K562 (cell line): Measurements from ENCODE around the gene MTRFR. TPM values are rescaled to one million over a fixed set of nuclear protein-coding genes. Genes with fewer than 3 reads are reported as not detected.

Experiments
- ATAC-seq: fragments of 200-7000 bp; cut with Tn5 transposase; 3 replicates; pipeline ENCODE4 v1.9.1; 2020; ENCODE audit warnings: moderate library complexity
- BruUV-seq: library from RNA; stranded (reverse); fragments of 400-500 nt; replicated peaks from 2 replicates; lab custom pipeline; 2021; lab: Mats Ljungman, UMichigan
- CTCF ChIA-PET: fragments of 300-600 bp; formaldehyde crosslinking; extraction: SDS; loops from one replicate; lab custom pipeline; 2021; ENCODE audit warnings: low intra/inter-chr PET ratio; lab: Yijun Ruan, JAX
- POLR2A ChIA-PET: fragments of 300-600, 350-650 bp; sonication (Branson Sonifier 250); formaldehyde crosslinking; extraction: SDS; loops from one replicate; lab custom pipeline; 2021; ENCODE audit warnings: antibody characterized with exemption, inconsistent platforms; lab: Yijun Ruan, JAX
- DNase-seq, 4 experiments: peaks; one replicate each; pipeline versions ENCODE4 v3.0.0 to v3.0.0-alpha.2; 2011 to 2018; ENCODE audit warnings: low spot score in 3 of 4, mixed read lengths in 3 of 4; ENCODE audit errors: extremely low read depth in 1 of 4
- FAIRE-seq: peaks from 2 replicates; lab custom pipeline; 2011; peaks lifted over from hg19 to GRCh38; lab: Jason Lieb, UNC
- H2AFZ ChIP-seq: 2 replicates; pipeline ENCODE4 v1.6.0; 2011; ENCODE audit warnings: low read depth, low read length, control low read depth, inconsistent platforms
- H3K27ac ChIP-seq: fragments of 200-600 bp; 3 replicates; pipeline ENCODE4 v1.8.0; 2011; ENCODE audit warnings: low read depth, mild to moderate bottlenecking, control low read depth, inconsistent platforms, low read length, moderate library complexity, mixed read lengths; ENCODE audit errors: extremely low read depth
- H3K27me3 ChIP-seq, 2 experiments: fragments of 300-600 bp in 1 of 2; 2 replicates in 1 of 2; 3 replicates in 1 of 2; pipeline versions ENCODE4 v1.6.0 to v1.8.0; 2011; ENCODE audit warnings: inconsistent platforms in 2 of 2, low read length in 2 of 2, mild to moderate bottlenecking in 1 of 2, mixed read lengths in 1 of 2, moderate library complexity in 1 of 2; ENCODE audit not compliant: control insufficient read depth in 2 of 2, insufficient read depth in 2 of 2
- H3K36me3 ChIP-seq: fragments of 300-600 bp; 3 replicates; pipeline ENCODE4 v1.8.0; 2011; ENCODE audit warnings: mild to moderate bottlenecking, low read length, inconsistent platforms; ENCODE audit not compliant: control insufficient read depth, insufficient read depth
- H3K4me1 ChIP-seq, 2 experiments: fragments of 200-600 bp in 1 of 2; replicated peaks in 1 of 2; 2 replicates in 1 of 2; 3 replicates in 1 of 2; pipeline versions ENCODE4 v1.5.1 to v1.8.0; 2011; ENCODE audit warnings: inconsistent platforms in 2 of 2, low read length in 2 of 2, mild to moderate bottlenecking in 1 of 2, mixed read lengths in 1 of 2, moderate library complexity in 1 of 2; ENCODE audit not compliant: control insufficient read depth in 2 of 2, insufficient read depth in 2 of 2
- H3K4me2 ChIP-seq: 2 replicates; pipeline ENCODE4 v1.6.1; 2011; ENCODE audit warnings: low read length, control low read depth, inconsistent platforms, mixed read lengths; ENCODE audit not compliant: insufficient read depth
- H3K4me3 ChIP-seq: fragments of 200-600 bp; sonication (generic), shearing (Covaris generic); 2 replicates; pipeline ENCODE4 v1.5.1; 2016; ENCODE audit warnings: control low read depth, inconsistent platforms
- H3K79me2 ChIP-seq: fragments of 200-600 bp; 3 replicates; pipeline ENCODE4 v1.8.0; 2011; ENCODE audit warnings: low read length, inconsistent platforms; ENCODE audit not compliant: control insufficient read depth, insufficient read depth
- H3K9ac ChIP-seq, 2 experiments: 2 replicates each; pipeline versions ENCODE4 v1.6.0 to v1.6.1; 2011; ENCODE audit warnings: low read depth in 2 of 2, low read length in 2 of 2, control low read depth in 1 of 2, inconsistent platforms in 1 of 2, mild to moderate bottlenecking in 1 of 2, mixed read lengths in 1 of 2; ENCODE audit not compliant: insufficient read depth in 1 of 2
- H3K9me1 ChIP-seq: one replicate; pipeline ENCODE4 v1.6.0; 2011; ENCODE audit warnings: inconsistent platforms, mild to moderate bottlenecking, low read length, moderate library complexity; ENCODE audit not compliant: control insufficient read depth, insufficient read depth
- H3K9me3 ChIP-seq: replicated peaks from 2 replicates; pipeline ENCODE4 v1.5.1; 2011; ENCODE audit warnings: low read depth, low read length, inconsistent platforms; ENCODE audit not compliant: control insufficient read depth, insufficient read depth
- H4K20me1 ChIP-seq: replicated peaks from 2 replicates; pipeline ENCODE4 v1.6.1; 2011; ENCODE audit warnings: low read length, inconsistent platforms, mixed read lengths; ENCODE audit not compliant: control insufficient read depth, insufficient read depth
- ARID2 ChIP-seq: fragments of 450-650 bp; IDR thresholded peaks from 2 replicates; pipeline ENCODE4 v1.6.1; 2017; ENCODE audit warnings: antibody characterized with exemption, mild to moderate bottlenecking
- FOXJ2 ChIP-seq: fragments of 200-800 bp; sonication (Bioruptor generic); IDR thresholded peaks from 2 replicates; pipeline ENCODE4 v1.6.1; 2016; ENCODE audit warnings: missing genetic modification characterization, missing compliant biosample characterization
- HCFC1 ChIP-seq: IDR thresholded peaks from 2 replicates; pipeline ENCODE4 v1.6.1; 2012; ENCODE audit warnings: low read depth, low read length, improper control_type of control experiment
- JUND ChIP-seq, 2 experiments: IDR thresholded peaks; 2 replicates in 1 of 2; 3 replicates in 1 of 2; pipeline ENCODE4 v1.6.1; 2011; ENCODE audit warnings: borderline replicate concordance in 2 of 2, low read depth in 2 of 2, low read length in 2 of 2, improper control_type of control experiment in 1 of 2, missing biosample characterization in 1 of 2, missing genetic modification characterization in 1 of 2, missing genetic modification reagents in 1 of 2
- SLC30A9 ChIP-seq: fragments of 250-450 bp; sonication (Bioruptor Pico); IDR thresholded peaks from 2 replicates; pipeline ENCODE4 v1.8.0; 2022; ENCODE audit warnings: mild to moderate bottlenecking, moderate library complexity
- ZC3H11A ChIP-seq: IDR thresholded peaks from 2 replicates; pipeline ENCODE4 v1.6.1; 2012; ENCODE audit warnings: low read depth, low read length, improper control_type of control experiment
- WGBS: fragments of 100-300 bp; shearing (Covaris generic); methylation state at CpG from one replicate; pipeline ENCODE4 v1.1.6; 2016; ENCODE audit warnings: low coverage, mixed read lengths; ENCODE audit not compliant: insufficient coverage; ENCODE audit errors: missing lambda C conversion rate; 5-methylcytosine and 5-hydroxymethylcytosine counted together
- in situ Hi-C: fragments of 300-500 bp; cut with MboI; formaldehyde crosslinking; loops from 4 replicates; pipeline ENCODE4 v1.15.0; 2018; ENCODE audit warnings: inconsistent platforms, mixed read lengths
- intact Hi-C: fragments of 100-400 bp; cut with micrococcal nuclease; formaldehyde crosslinking; loops from 2 replicates; pipeline ENCODE4 v1.14.2; 2022
- polyA plus RNA-seq, 8 experiments: library from polyadenylated mRNA; depleted of rRNA in 4 of 8; stranded (reverse) in 5 of 8; unstranded in 3 of 8; fragments of >200 nt; fragmentation: Nextera tagmentation in 2 of 8; fragmentation: Illumina TruSeq in 1 of 8; extraction: Ambion mirVana in 2 of 8; extraction: Trizol in 1 of 8; gene quantifications; 2 replicates each; pipeline versions ENCODE4 v1.2.1 to v1.2.3, GENCODE V29; 2011 to 2014; ENCODE audit warnings: inconsistent platforms in 1 of 8, missing spikeins in 1 of 8
- total RNA-seq, 7 experiments: library from RNA; depleted of rRNA in 6 of 7; stranded (reverse); fragments of >200 nt in 6 of 7; fragmentation: Illumina TruSeq in 2 of 7; extraction: Trizol in 2 of 7; gene quantifications; 2 replicates each; pipeline versions ENCODE4 v1.2.1 to v1.2.3, GENCODE V29; 2011 to 2021; ENCODE audit warnings: low replicate concordance in 1 of 7
- TF ChIP-seq, protein P1 (sequence below): IDR thresholded peaks from 2 replicates; pipeline ENCODE4 v1.6.1; 2011; ENCODE audit warnings: borderline replicate concordance, low read depth, mild to moderate bottlenecking, moderate library complexity, low read length; ENCODE audit not compliant: insufficient read depth, poor library complexity, severe bottlenecking

The MTRFR gene
- total and polyA plus RNA-seq, 9 of the 15 experiments (the other 6 are each of a cell fraction or from before 2014, with no cell fraction given), result 16.7 to 55.6 (median 34.7) TPM

GRCh38 chr12:123273166-123273565, 39.9 kb downstream of the MTRFR start:
- Histone ChIP-seq H3K4me1 (peaks cover 6 to 28% of the 10 kb centered on the region in 2 experiments; a peak in 2 of 5 replicates), H3K4me3 (no peak overlapping the region), H3K79me2 (peaks cover 22% of the 10 kb centered on the region), H2AFZ (no peak overlapping the region), H3K4me2 (no peak overlapping the region), H3K9ac (0 out of 4 replicates have a peak overlapping the region, but pooled peaks of 1 of the 2 experiments have one; percentile 4), H3K9me1 (no peaks in the 10 kb centered on the region), H4K20me1 (no peaks in the 10 kb centered on the region), H3K36me3 (no peaks in the 10 kb centered on the region), H3K27me3 (no peaks in the 10 kb centered on the region), H3K9me3 (no peaks in the 10 kb centered on the region), H3K27ac (no peak overlapping the region)
- ChIA-PET CTCF (no interaction called here), POLR2A (interaction anchor here (0.6 to 1.7 kb wide), 3 partner anchors 18 to 329 kb away, joined by 3 read pairs; partner anchors contain the start of gene MPHOSPH9)
- FAIRE-seq, result no peak
- BruUV-seq, result no TSS peak
- WGBS, result 83% methylated on average over 15 of the region's 15 CpGs
- in situ Hi-C loops, result no loop called here
- intact Hi-C loops, result no loop called here
- no peak for DNase-seq
- TF ChIP-seq HCFC1 (no peak), JUND (IDR thresholded peaks at IDR 0.05; ENCODE audit: borderline replicate concordance, low read depth, low read length) (no peak), JUND (tag; IDR thresholded peaks at IDR 0.05; ENCODE audit: borderline replicate concordance, low read depth, low read length) (no peak), ZC3H11A (no peak), ARID2 (no peak), FOXJ2 (tag) (no peak), SLC30A9 (0 out of 2 replicates have a peak, but pooled peaks have one; percentile 55)
- TF ChIP-seq, protein P1, sequence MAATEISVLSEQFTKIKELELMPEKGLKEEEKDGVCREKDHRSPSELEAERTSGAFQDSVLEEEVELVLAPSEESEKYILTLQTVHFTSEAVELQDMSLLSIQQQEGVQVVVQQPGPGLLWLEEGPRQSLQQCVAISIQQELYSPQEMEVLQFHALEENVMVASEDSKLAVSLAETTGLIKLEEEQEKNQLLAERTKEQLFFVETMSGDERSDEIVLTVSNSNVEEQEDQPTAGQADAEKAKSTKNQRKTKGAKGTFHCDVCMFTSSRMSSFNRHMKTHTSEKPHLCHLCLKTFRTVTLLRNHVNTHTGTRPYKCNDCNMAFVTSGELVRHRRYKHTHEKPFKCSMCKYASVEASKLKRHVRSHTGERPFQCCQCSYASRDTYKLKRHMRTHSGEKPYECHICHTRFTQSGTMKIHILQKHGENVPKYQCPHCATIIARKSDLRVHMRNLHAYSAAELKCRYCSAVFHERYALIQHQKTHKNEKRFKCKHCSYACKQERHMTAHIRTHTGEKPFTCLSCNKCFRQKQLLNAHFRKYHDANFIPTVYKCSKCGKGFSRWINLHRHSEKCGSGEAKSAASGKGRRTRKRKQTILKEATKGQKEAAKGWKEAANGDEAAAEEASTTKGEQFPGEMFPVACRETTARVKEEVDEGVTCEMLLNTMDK, result no peak
- no peak for ATAC-seq
